K562 (cell line): ENCODE measurements around the gene BCAS1. TPM values are rescaled to one million over a fixed set of nuclear protein-coding genes. Genes with fewer than 3 reads are reported as not detected.

ENCODE experiments used
- ATAC-seq: fragments of 200-7000 bp; cut with Tn5 transposase; 3 replicates; pipeline ENCODE4 v1.9.1; 2020; ENCODE audit warnings: moderate library complexity
- BruUV-seq: library from RNA; stranded (reverse); fragments of 400-500 nt; replicated peaks from 2 replicates; lab custom pipeline; 2021; lab: Mats Ljungman, UMichigan
- CTCF ChIA-PET: fragments of 300-600 bp; formaldehyde crosslinking; extraction: SDS; loops from one replicate; lab custom pipeline; 2021; ENCODE audit warnings: low intra/inter-chr PET ratio; lab: Yijun Ruan, JAX
- POLR2A ChIA-PET: fragments of 300-600, 350-650 bp; sonication (Branson Sonifier 250); formaldehyde crosslinking; extraction: SDS; loops from one replicate; lab custom pipeline; 2021; ENCODE audit warnings: antibody characterized with exemption, inconsistent platforms; lab: Yijun Ruan, JAX
- DNase-seq, 4 experiments: peaks; one replicate each; pipeline versions ENCODE4 v3.0.0 to v3.0.0-alpha.2; 2011 to 2018; ENCODE audit warnings: low spot score in 3 of 4, mixed read lengths in 3 of 4; ENCODE audit errors: extremely low read depth in 1 of 4
- FAIRE-seq: peaks from 2 replicates; lab custom pipeline; 2011; peaks lifted over from hg19 to GRCh38; lab: Jason Lieb, UNC
- H2AFZ ChIP-seq: 2 replicates; pipeline ENCODE4 v1.6.0; 2011; ENCODE audit warnings: low read depth, low read length, control low read depth, inconsistent platforms
- H3K27ac ChIP-seq: fragments of 200-600 bp; 3 replicates; pipeline ENCODE4 v1.8.0; 2011; ENCODE audit warnings: low read depth, mild to moderate bottlenecking, control low read depth, inconsistent platforms, low read length, moderate library complexity, mixed read lengths; ENCODE audit errors: extremely low read depth
- H3K27me3 ChIP-seq, 2 experiments: fragments of 300-600 bp in 1 of 2; 2 replicates in 1 of 2; 3 replicates in 1 of 2; pipeline versions ENCODE4 v1.6.0 to v1.8.0; 2011; ENCODE audit warnings: inconsistent platforms in 2 of 2, low read length in 2 of 2, mild to moderate bottlenecking in 1 of 2, mixed read lengths in 1 of 2, moderate library complexity in 1 of 2; ENCODE audit not compliant: control insufficient read depth in 2 of 2, insufficient read depth in 2 of 2
- H3K36me3 ChIP-seq: fragments of 300-600 bp; 3 replicates; pipeline ENCODE4 v1.8.0; 2011; ENCODE audit warnings: mild to moderate bottlenecking, low read length, inconsistent platforms; ENCODE audit not compliant: control insufficient read depth, insufficient read depth
- H3K4me1 ChIP-seq, 2 experiments: fragments of 200-600 bp in 1 of 2; replicated peaks in 1 of 2; 2 replicates in 1 of 2; 3 replicates in 1 of 2; pipeline versions ENCODE4 v1.5.1 to v1.8.0; 2011; ENCODE audit warnings: inconsistent platforms in 2 of 2, low read length in 2 of 2, mild to moderate bottlenecking in 1 of 2, mixed read lengths in 1 of 2, moderate library complexity in 1 of 2; ENCODE audit not compliant: control insufficient read depth in 2 of 2, insufficient read depth in 2 of 2
- H3K4me2 ChIP-seq: 2 replicates; pipeline ENCODE4 v1.6.1; 2011; ENCODE audit warnings: low read length, control low read depth, inconsistent platforms, mixed read lengths; ENCODE audit not compliant: insufficient read depth
- H3K4me3 ChIP-seq: fragments of 200-600 bp; sonication (generic), shearing (Covaris generic); 2 replicates; pipeline ENCODE4 v1.5.1; 2016; ENCODE audit warnings: control low read depth, inconsistent platforms
- H3K79me2 ChIP-seq: fragments of 200-600 bp; 3 replicates; pipeline ENCODE4 v1.8.0; 2011; ENCODE audit warnings: low read length, inconsistent platforms; ENCODE audit not compliant: control insufficient read depth, insufficient read depth
- H3K9ac ChIP-seq, 2 experiments: 2 replicates each; pipeline versions ENCODE4 v1.6.0 to v1.6.1; 2011; ENCODE audit warnings: low read depth in 2 of 2, low read length in 2 of 2, control low read depth in 1 of 2, inconsistent platforms in 1 of 2, mild to moderate bottlenecking in 1 of 2, mixed read lengths in 1 of 2; ENCODE audit not compliant: insufficient read depth in 1 of 2
- H3K9me1 ChIP-seq: one replicate; pipeline ENCODE4 v1.6.0; 2011; ENCODE audit warnings: inconsistent platforms, mild to moderate bottlenecking, low read length, moderate library complexity; ENCODE audit not compliant: control insufficient read depth, insufficient read depth
- H3K9me3 ChIP-seq: replicated peaks from 2 replicates; pipeline ENCODE4 v1.5.1; 2011; ENCODE audit warnings: low read depth, low read length, inconsistent platforms; ENCODE audit not compliant: control insufficient read depth, insufficient read depth
- H4K20me1 ChIP-seq: replicated peaks from 2 replicates; pipeline ENCODE4 v1.6.1; 2011; ENCODE audit warnings: low read length, inconsistent platforms, mixed read lengths; ENCODE audit not compliant: control insufficient read depth, insufficient read depth
- ID3 ChIP-seq, 2 experiments: fragments of 250-450 bp in 1 of 2; fragments of 450-650 bp in 1 of 2; sonication (Bioruptor Pico) in 1 of 2; IDR thresholded peaks; 2 replicates each; pipeline versions ENCODE4 v1.6.1 to v1.8.0; 2016 to 2021; ENCODE audit warnings: mild to moderate bottlenecking in 2 of 2, moderate library complexity in 2 of 2, missing compliant biosample characterization in 1 of 2, missing genetic modification characterization in 1 of 2
- ZBTB11 ChIP-seq, 3 experiments: fragments of 200-800 bp in 1 of 3; fragments of 250-450 bp in 1 of 3; fragments of 450-650 bp in 1 of 3; sonication (Bioruptor Pico) in 1 of 3; sonication (Bioruptor generic) in 1 of 3; formaldehyde crosslinking in 1 of 3; IDR thresholded peaks; 2 replicates each; pipeline versions ENCODE4 v1.6.1 to v1.8.0; 2016 to 2022; ENCODE audit warnings: mild to moderate bottlenecking in 2 of 3, missing genetic modification characterization in 2 of 3, missing compliant biosample characterization in 1 of 3, moderate library complexity in 1 of 3
- WGBS: fragments of 100-300 bp; shearing (Covaris generic); methylation state at CpG from one replicate; pipeline ENCODE4 v1.1.6; 2016; ENCODE audit warnings: low coverage, mixed read lengths; ENCODE audit not compliant: insufficient coverage; ENCODE audit errors: missing lambda C conversion rate; 5-methylcytosine and 5-hydroxymethylcytosine counted together
- in situ Hi-C: fragments of 300-500 bp; cut with MboI; formaldehyde crosslinking; loops from 4 replicates; pipeline ENCODE4 v1.15.0; 2018; ENCODE audit warnings: inconsistent platforms, mixed read lengths
- intact Hi-C: fragments of 100-400 bp; cut with micrococcal nuclease; formaldehyde crosslinking; loops from 2 replicates; pipeline ENCODE4 v1.14.2; 2022
- polyA plus RNA-seq, 8 experiments: library from polyadenylated mRNA; depleted of rRNA in 4 of 8; stranded (reverse) in 5 of 8; unstranded in 3 of 8; fragments of >200 nt; fragmentation: Nextera tagmentation in 2 of 8; fragmentation: Illumina TruSeq in 1 of 8; extraction: Ambion mirVana in 2 of 8; extraction: Trizol in 1 of 8; gene quantifications; 2 replicates each; pipeline versions ENCODE4 v1.2.1 to v1.2.3, GENCODE V29; 2011 to 2014; ENCODE audit warnings: inconsistent platforms in 1 of 8, missing spikeins in 1 of 8
- total RNA-seq, 7 experiments: library from RNA; depleted of rRNA in 6 of 7; stranded (reverse); fragments of >200 nt in 6 of 7; fragmentation: Illumina TruSeq in 2 of 7; extraction: Trizol in 2 of 7; gene quantifications; 2 replicates each; pipeline versions ENCODE4 v1.2.1 to v1.2.3, GENCODE V29; 2011 to 2021; ENCODE audit warnings: low replicate concordance in 1 of 7

Gene BCAS1
- total and polyA plus RNA-seq, 9 of the 15 experiments (the other 6 are each of a cell fraction or from before 2014, with no cell fraction given): 0.18 to 2.3 (median 0.93) TPM

GRCh38 chr20:53901064-53901463, 169.3 kb downstream of the BCAS1 start:
- Histone ChIP-seq H4K20me1 (no peaks in the 10 kb centered on the region), H3K27ac (no peak overlapping the region)
- 40% methylated on average over 6 of the region's 6 CpGs for WGBS
- CTCF ChIA-PET: no interaction called here
- peak in 1 of 3 experiments; percentile 67; a peak in 2 of 6 replicates for TF ChIP-seq ZBTB11 (CRISPR knock-in tag; IDR thresholded peaks at IDR 0.05)
- no peak for TF ChIP-seq ID3 (CRISPR knock-in tag; IDR thresholded peaks at IDR 0.05)
- no peak for TF ChIP-seq ID3 (tag; IDR thresholded peaks at IDR 0.05)
- TF ChIP-seq, all 486 proteins: peak for 1
- POLR2A ChIA-PET: interaction anchor here (0.5 to 0.9 kb wide), 2 partner anchors 14 to 25 kb away, joined by 3 read pairs; no protein-coding TSS in a partner anchor
- Histone ChIP-seq H2AFZ (peak overlapping the region; percentile 7; the same call in 1 of the 2 replicates), H3K9ac (no peak overlapping the region), H3K36me3 (no peaks in the 10 kb centered on the region), H3K27me3 (no peaks in the 10 kb centered on the region), H3K9me3 (no peaks in the 10 kb centered on the region), H3K9me1 (no peaks in the 10 kb centered on the region), H3K4me1 (peaks cover 8 to 33% of the 10 kb centered on the region in 2 experiments; a peak in 4 of 5 replicates), H3K4me3 (no peak overlapping the region), H3K4me2 (no peak overlapping the region), H3K79me2 (no peaks in the 10 kb centered on the region)
- intact Hi-C loops: no loop called here
- ATAC-seq: no peak
- DNase-seq: no peak
- in situ Hi-C loops: no loop called here
- BruUV-seq: no TSS peak
- FAIRE-seq: no peak
